PFSK-1 (cell line): ENCODE data around the gene DNAJC11.

Source experiments
- FOXP2 ChIP-seq: optimal IDR thresholded peaks from 2 replicates; pipeline ENCODE3; 2011; ENCODE audit warnings: borderline replicate concordance, control low read depth, inconsistent platforms; ENCODE audit not compliant: insufficient read depth; ENCODE audit errors: extremely low read length, extremely low read depth
- POLR2AphosphoS5 ChIP-seq: IDR thresholded peaks from 2 replicates; pipeline ENCODE4 v1.6.1; 2012; ENCODE audit warnings: low read depth, mild to moderate bottlenecking, control low read depth, low read length, moderate library complexity
- SIN3A ChIP-seq: IDR thresholded peaks from 2 replicates; pipeline ENCODE4 v1.6.1; 2012; ENCODE audit warnings: mild to moderate bottlenecking, low read length, moderate library complexity, borderline replicate concordance; ENCODE audit not compliant: insufficient read depth
- TAF1 ChIP-seq: IDR thresholded peaks from 2 replicates; pipeline ENCODE4 v1.6.1; 2012; ENCODE audit warnings: low read length, control low read depth, borderline replicate concordance; ENCODE audit not compliant: insufficient read depth
- TF ChIP-seq, protein P1 (sequence below), 2 experiments: IDR thresholded peaks; 2 replicates each; pipeline versions ENCODE4 v1.6.1 to v1.8.0; 2011 to 2012; ENCODE audit warnings: low read depth in 2 of 2, low read length in 2 of 2, control low read depth in 1 of 2, inconsistent platforms in 1 of 2, mild to moderate bottlenecking in 1 of 2, moderate library complexity in 1 of 2; ENCODE audit not compliant: insufficient read depth in 1 of 2

DNA sequence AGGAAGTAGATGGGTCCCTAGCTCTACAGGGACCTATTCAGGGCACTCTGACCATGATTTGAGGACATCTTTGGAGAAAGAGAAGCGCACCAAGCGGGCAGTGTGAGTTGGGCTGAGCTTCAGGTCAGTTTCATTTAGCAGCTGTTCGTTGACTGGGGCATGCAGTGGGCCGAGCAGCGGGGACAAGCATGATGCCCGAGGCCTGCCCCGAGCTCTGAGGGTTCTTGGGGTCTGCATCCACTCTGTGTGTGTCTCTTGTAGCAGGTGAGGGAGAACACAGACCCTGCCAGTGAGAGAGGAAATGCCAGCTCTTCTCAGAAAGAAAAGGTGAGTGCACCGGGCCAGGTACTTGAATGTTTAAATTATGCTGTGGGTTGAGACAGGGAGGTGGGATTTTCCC, 71.6 kb downstream of the DNAJC11 start:
- TF ChIP-seq POLR2AphosphoS5 (no peak), TAF1 (no peak), FOXP2 (no peak), SIN3A (no peak)
- TF ChIP-seq, protein P1, sequence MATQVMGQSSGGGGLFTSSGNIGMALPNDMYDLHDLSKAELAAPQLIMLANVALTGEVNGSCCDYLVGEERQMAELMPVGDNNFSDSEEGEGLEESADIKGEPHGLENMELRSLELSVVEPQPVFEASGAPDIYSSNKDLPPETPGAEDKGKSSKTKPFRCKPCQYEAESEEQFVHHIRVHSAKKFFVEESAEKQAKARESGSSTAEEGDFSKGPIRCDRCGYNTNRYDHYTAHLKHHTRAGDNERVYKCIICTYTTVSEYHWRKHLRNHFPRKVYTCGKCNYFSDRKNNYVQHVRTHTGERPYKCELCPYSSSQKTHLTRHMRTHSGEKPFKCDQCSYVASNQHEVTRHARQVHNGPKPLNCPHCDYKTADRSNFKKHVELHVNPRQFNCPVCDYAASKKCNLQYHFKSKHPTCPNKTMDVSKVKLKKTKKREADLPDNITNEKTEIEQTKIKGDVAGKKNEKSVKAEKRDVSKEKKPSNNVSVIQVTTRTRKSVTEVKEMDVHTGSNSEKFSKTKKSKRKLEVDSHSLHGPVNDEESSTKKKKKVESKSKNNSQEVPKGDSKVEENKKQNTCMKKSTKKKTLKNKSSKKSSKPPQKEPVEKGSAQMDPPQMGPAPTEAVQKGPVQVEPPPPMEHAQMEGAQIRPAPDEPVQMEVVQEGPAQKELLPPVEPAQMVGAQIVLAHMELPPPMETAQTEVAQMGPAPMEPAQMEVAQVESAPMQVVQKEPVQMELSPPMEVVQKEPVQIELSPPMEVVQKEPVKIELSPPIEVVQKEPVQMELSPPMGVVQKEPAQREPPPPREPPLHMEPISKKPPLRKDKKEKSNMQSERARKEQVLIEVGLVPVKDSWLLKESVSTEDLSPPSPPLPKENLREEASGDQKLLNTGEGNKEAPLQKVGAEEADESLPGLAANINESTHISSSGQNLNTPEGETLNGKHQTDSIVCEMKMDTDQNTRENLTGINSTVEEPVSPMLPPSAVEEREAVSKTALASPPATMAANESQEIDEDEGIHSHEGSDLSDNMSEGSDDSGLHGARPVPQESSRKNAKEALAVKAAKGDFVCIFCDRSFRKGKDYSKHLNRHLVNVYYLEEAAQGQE (IDR thresholded peaks at IDR 0.05; ENCODE audit: insufficient read depth in 1 of 2, low read depth in 2 of 2, low read length in 2 of 2) = no peak
